Measurements from ENCODE around the gene SLC22A7.

- TF ChIP-seq TAF1 (IDR thresholded peaks at IDR 0.05; ENCODE audit: low read depth) (no peak), CREB1 (IDR thresholded peaks at IDR 0.05; ENCODE audit: low read depth) (no peak), RAD21 (IDR thresholded peaks at IDR 0.05; ENCODE audit: low read depth) (no peak), MAX (IDR thresholded peaks at IDR 0.05) (no peak)
These were observed 40.2 kb downstream of the SLC22A7 start for GRCh38 chr6:43338243-43338642.

Data from Ishikawa (cell line).